ENCODE results near the gene RPL28. TPM values are rescaled to one million over a fixed set of nuclear protein-coding genes. Genes with fewer than 3 reads are reported as not detected.

RPL28 gene
- total RNA-seq, 1 donor from 2014 or later: 1,166 TPM

- H3K9me3 ChIP-seq: no peaks in the 10 kb centered on the region
- no peak for DNase-seq (ENCODE audit: extremely low spot score in 2 of 2)
- peaks cover 4% of the 10 kb centered on the region for H3K27me3 ChIP-seq
- peaks cover 14% of the 10 kb centered on the region for H3K4me1 ChIP-seq
- no peak overlapping the region for H3K27ac ChIP-seq
- intact Hi-C loops (cut with DNase I): no loop called here
- H3K4me3 ChIP-seq: no peak overlapping the region
- peaks cover 0 to 6% of the 10 kb centered on the region in 2 donors for H3K36me3 ChIP-seq
- no peak for TF ChIP-seq CTCF (IDR thresholded peaks at IDR 0.05)
- no peak for TF ChIP-seq POLR2A (IDR thresholded peaks at IDR 0.05)
- TF ChIP-seq POLR2AphosphoS5 (IDR thresholded peaks at IDR 0.05; ENCODE audit: insufficient read depth in 1 of 2, low read depth in 1 of 2): no peak
Observed at GRCh38 chr19:55348317-55349034, 37.3 kb upstream of the RPL28 start.

GRCh38 chr19:55350620-55351315 is 35.0 kb upstream of the RPL28 start:
- DNase-seq (ENCODE audit: extremely low spot score in 2 of 2): no peak

GRCh38 chr19:55352040-55352439 is 33.7 kb upstream of the RPL28 start:
- H3K27ac ChIP-seq: no peak overlapping the region
- H3K27me3 ChIP-seq: peaks cover 14% of the 10 kb centered on the region
- DNase-seq (ENCODE audit: extremely low spot score in 2 of 2): no peak
- H3K9me3 ChIP-seq: no peaks in the 10 kb centered on the region
- H3K4me1 ChIP-seq: peaks cover 23% of the 10 kb centered on the region
- H3K4me3 ChIP-seq: no peak overlapping the region
- H3K36me3 ChIP-seq: peaks cover 0 to 3% of the 10 kb centered on the region in 2 donors
- intact Hi-C loops (cut with DNase I): no loop called here
- TF ChIP-seq POLR2A (IDR thresholded peaks at IDR 0.05) (no peak), CTCF (IDR thresholded peaks at IDR 0.05) (no peak), POLR2AphosphoS5 (IDR thresholded peaks at IDR 0.05; ENCODE audit: insufficient read depth in 1 of 2, low read depth in 1 of 2) (no peak)

More at GRCh38 chr19:55350620-55351315, 35.0 kb upstream of the RPL28 start:
- no peak for TF ChIP-seq POLR2A (IDR thresholded peaks at IDR 0.05)
- TF ChIP-seq POLR2AphosphoS5 (IDR thresholded peaks at IDR 0.05; ENCODE audit: insufficient read depth in 1 of 2, low read depth in 1 of 2): no peak
- no peak for TF ChIP-seq CTCF (IDR thresholded peaks at IDR 0.05)
- H3K36me3 ChIP-seq: peaks cover 0 to 6% of the 10 kb centered on the region in 2 donors
- no peaks in the 10 kb centered on the region for H3K9me3 ChIP-seq
- H3K27ac ChIP-seq: no peak overlapping the region
- peaks cover 14% of the 10 kb centered on the region for H3K27me3 ChIP-seq
- intact Hi-C loops (cut with DNase I): no loop called here
- H3K4me3 ChIP-seq: no peak overlapping the region
- H3K4me1 ChIP-seq: peaks cover 25% of the 10 kb centered on the region

- TF ChIP-seq CTCF (IDR thresholded peaks at IDR 0.05) (no peak), POLR2AphosphoS5 (IDR thresholded peaks at IDR 0.05; ENCODE audit: insufficient read depth in 1 of 2, low read depth in 1 of 2) (no peak), POLR2A (IDR thresholded peaks at IDR 0.05) (no peak)
- H3K4me3 ChIP-seq: no peak overlapping the region
Observed at GRCh38 chr19:55352549-55353145, 33.1 kb upstream of the RPL28 start.

More at GRCh38 chr19:55352549-55353145, 33.1 kb upstream of the RPL28 start:
- Histone ChIP-seq H3K27me3 (peaks cover 14% of the 10 kb centered on the region), H3K4me1 (peaks cover 23% of the 10 kb centered on the region), H3K9me3 (no peaks in the 10 kb centered on the region), H3K27ac (no peak overlapping the region), H3K36me3 (no peaks in the 10 kb centered on the region)
- intact Hi-C loops (cut with DNase I): no loop called here
- DNase-seq (ENCODE audit: extremely low spot score in 2 of 2): no peak

All from vagina (tissue), 2 donors.